K562 (cell line): ENCODE measurements around the gene COX6B1. TPM values are rescaled to one million over a fixed set of nuclear protein-coding genes. Genes with fewer than 3 reads are reported as not detected.

ENCODE experiments used
- ATF7 ChIP-seq: fragments of 450-650 bp; IDR thresholded peaks from 2 replicates; pipeline ENCODE4 v1.7.1; 2014; ENCODE audit warnings: mild to moderate bottlenecking, moderate library complexity
- CBX1 ChIP-seq: sonication (generic); IDR thresholded peaks from 2 replicates; pipeline ENCODE4 v1.6.1; 2016; ENCODE audit warnings: antibody characterized with exemption, low read depth, mild to moderate bottlenecking
- CREB1 ChIP-seq, 2 experiments: sonication (generic) in 1 of 2; formaldehyde crosslinking in 1 of 2; IDR thresholded peaks; 2 replicates each; pipeline versions ENCODE4 v1.6.1 to v1.8.0; 2012 to 2022; ENCODE audit warnings: inconsistent platforms in 1 of 2, mild to moderate bottlenecking in 1 of 2, missing genetic modification reagents in 1 of 2, moderate library complexity in 1 of 2
- EGR1 ChIP-seq: fragments of 450-650 bp; conservative IDR thresholded peaks from 2 replicates; pipeline ENCODE4 v1.6.1; 2017; ENCODE audit warnings: mild to moderate bottlenecking
- ETV1 ChIP-seq: fragments of 450-650 bp; conservative IDR thresholded peaks from 2 replicates; pipeline ENCODE4 v1.6.1; 2016; ENCODE audit warnings: missing genetic modification characterization, control low read depth, low read depth, missing compliant biosample characterization
- FUS ChIP-seq: fragments of 200-400 bp; formaldehyde crosslinking; optimal IDR thresholded peaks from 2 replicates; pipeline ENCODE3; 2017; ENCODE audit warnings: low read depth, low read length
- GABPB1 ChIP-seq: sonication (generic); formaldehyde crosslinking; IDR thresholded peaks from 2 replicates; pipeline ENCODE4 v1.8.0; 2022; ENCODE audit warnings: mild to moderate bottlenecking, missing genetic modification reagents
- JUND ChIP-seq, 2 experiments: IDR thresholded peaks; 2 replicates in 1 of 2; 3 replicates in 1 of 2; pipeline ENCODE4 v1.6.1; 2011; ENCODE audit warnings: borderline replicate concordance in 2 of 2, low read depth in 2 of 2, low read length in 2 of 2, improper control_type of control experiment in 1 of 2, missing biosample characterization in 1 of 2, missing genetic modification characterization in 1 of 2, missing genetic modification reagents in 1 of 2
- MAFF ChIP-seq: IDR thresholded peaks from 2 replicates; pipeline ENCODE4 v1.6.1; 2012; ENCODE audit warnings: low read length, improper control_type of control experiment
- NFRKB ChIP-seq: fragments of 450-650 bp; IDR thresholded peaks from 2 replicates; pipeline ENCODE4 v1.6.1; 2016; ENCODE audit warnings: low read depth
- PCBP1 ChIP-seq: fragments of 200-400 bp; formaldehyde crosslinking; IDR thresholded peaks from 2 replicates; pipeline ENCODE4 v1.6.1; 2018; ENCODE audit warnings: mild to moderate bottlenecking, low read depth, low read length; ENCODE audit not compliant: poor library complexity, severe bottlenecking
- PHF20 ChIP-seq: fragments of 450-650 bp; IDR thresholded peaks from 2 replicates; pipeline ENCODE4 v1.6.1; 2018; ENCODE audit not compliant: partially characterized antibody
- PHF21A ChIP-seq: fragments of 450-650 bp; IDR thresholded peaks from 2 replicates; pipeline ENCODE4 v1.6.1; 2017; ENCODE audit warnings: low read depth, borderline replicate concordance
- RCOR1 ChIP-seq, 2 experiments: IDR thresholded peaks; 2 replicates each; pipeline ENCODE4 v1.6.1; 2012; ENCODE audit warnings: low read depth in 2 of 2, low read length in 2 of 2, borderline replicate concordance in 1 of 2, improper control_type of control experiment in 1 of 2
- SMAD3 ChIP-seq: fragments of 450-650 bp; formaldehyde crosslinking; conservative IDR thresholded peaks from 2 replicates; pipeline ENCODE4 v1.4.0; 2020; ENCODE audit warnings: mild to moderate bottlenecking
- SMARCA4 ChIP-seq: fragments of 450-650 bp; IDR thresholded peaks from 2 replicates; pipeline ENCODE4 v1.6.1; 2016
- USF1 ChIP-seq: sonication (generic); formaldehyde crosslinking; IDR thresholded peaks from 2 replicates; pipeline ENCODE4 v1.9.0; 2022; ENCODE audit warnings: mild to moderate bottlenecking, missing genetic modification reagents
- XRCC5 ChIP-seq: fragments of 200-400 bp; formaldehyde crosslinking; IDR thresholded peaks from 2 replicates; pipeline ENCODE4 v1.6.1; 2017; ENCODE audit warnings: low read depth, mild to moderate bottlenecking, low read length
- ZNF507 ChIP-seq: conservative IDR thresholded peaks from 2 replicates; pipeline ENCODE4 v1.6.1; 2017; ENCODE audit warnings: missing genetic modification characterization, missing compliant biosample characterization
- polyA plus RNA-seq, 8 experiments: library from polyadenylated mRNA; depleted of rRNA in 4 of 8; stranded (reverse) in 5 of 8; unstranded in 3 of 8; fragments of >200 nt; fragmentation: Nextera tagmentation in 2 of 8; fragmentation: Illumina TruSeq in 1 of 8; extraction: Ambion mirVana in 2 of 8; extraction: Trizol in 1 of 8; gene quantifications; 2 replicates each; pipeline versions ENCODE4 v1.2.1 to v1.2.3, GENCODE V29; 2011 to 2014; ENCODE audit warnings: inconsistent platforms in 1 of 8, missing spikeins in 1 of 8
- total RNA-seq, 7 experiments: library from RNA; depleted of rRNA in 6 of 7; stranded (reverse); fragments of >200 nt in 6 of 7; fragmentation: Illumina TruSeq in 2 of 7; extraction: Trizol in 2 of 7; gene quantifications; 2 replicates each; pipeline versions ENCODE4 v1.2.1 to v1.2.3, GENCODE V29; 2011 to 2021; ENCODE audit warnings: low replicate concordance in 1 of 7
- TF ChIP-seq, protein P1 (sequence below): fragments of 450-650 bp; IDR thresholded peaks from 2 replicates; pipeline ENCODE4 v1.6.1; 2016; ENCODE audit warnings: missing biosample characterization, missing genetic modification characterization
- TF ChIP-seq, protein P2 (sequence below): fragments of 450-650 bp; formaldehyde crosslinking; IDR thresholded peaks from 2 replicates; pipeline ENCODE4 v1.4.0; 2022; ENCODE audit warnings: missing genetic modification characterization
- TF ChIP-seq, protein P3 (sequence below): fragments of 200-800 bp; sonication (Bioruptor generic); IDR thresholded peaks from 2 replicates; pipeline ENCODE4 v1.6.1; 2017; ENCODE audit warnings: missing genetic modification characterization, missing compliant biosample characterization

The COX6B1 gene
- total and polyA plus RNA-seq, 9 of the 15 experiments (the other 6 are each of a cell fraction or from before 2014, with no cell fraction given), result 777 to 2,393 (median 1,219) TPM

- TF ChIP-seq ETV1 (tag) (peak; percentile 77), SMAD3 (CRISPR knock-in tag) (no peak), XRCC5 (no peak), SMARCA4 (peak; percentile 57), USF1 (peak; percentile 29; the same call in 1 of the 2 replicates), PHF21A (peak; percentile 62; the same call in 1 of the 2 replicates), RCOR1 (IDR thresholded peaks at IDR 0.05; ENCODE audit: borderline replicate concordance in 1 of 2, low read depth in 2 of 2, low read length in 2 of 2) (peak in 1 of 2 experiments; percentile 5; a peak in 1 of 4 replicates), PCBP1 (no peak), CBX1 (0 out of 2 replicates have a peak, but pooled peaks have one; percentile 31), FUS (no peak), GABPB1 (CRISPR knock-in tag) (0 out of 2 replicates have a peak, but pooled peaks have one; percentile 41), ATF7 (peak; percentile 79; the same call in 1 of the 2 replicates), NFRKB (0 out of 2 replicates have a peak, but pooled peaks have one; percentile 25), PHF20 (no peak), EGR1 (peak; percentile 99), JUND (IDR thresholded peaks at IDR 0.05; ENCODE audit: borderline replicate concordance, low read depth, low read length) (peak; percentile 75), JUND (tag; IDR thresholded peaks at IDR 0.05; ENCODE audit: borderline replicate concordance, low read depth, low read length) (peak; percentile 57; the same call in 1 of the 3 replicates), MAFF (no peak), ZNF507 (tag) (no peak), CREB1 (IDR thresholded peaks at IDR 0.05) (peak; percentile 91), CREB1 (CRISPR knock-in tag; IDR thresholded peaks at IDR 0.05) (peak; percentile 85)
- TF ChIP-seq, protein P1, sequence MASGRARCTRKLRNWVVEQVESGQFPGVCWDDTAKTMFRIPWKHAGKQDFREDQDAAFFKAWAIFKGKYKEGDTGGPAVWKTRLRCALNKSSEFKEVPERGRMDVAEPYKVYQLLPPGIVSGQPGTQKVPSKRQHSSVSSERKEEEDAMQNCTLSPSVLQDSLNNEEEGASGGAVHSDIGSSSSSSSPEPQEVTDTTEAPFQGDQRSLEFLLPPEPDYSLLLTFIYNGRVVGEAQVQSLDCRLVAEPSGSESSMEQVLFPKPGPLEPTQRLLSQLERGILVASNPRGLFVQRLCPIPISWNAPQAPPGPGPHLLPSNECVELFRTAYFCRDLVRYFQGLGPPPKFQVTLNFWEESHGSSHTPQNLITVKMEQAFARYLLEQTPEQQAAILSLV (tag), result no peak
- TF ChIP-seq, protein P2, sequence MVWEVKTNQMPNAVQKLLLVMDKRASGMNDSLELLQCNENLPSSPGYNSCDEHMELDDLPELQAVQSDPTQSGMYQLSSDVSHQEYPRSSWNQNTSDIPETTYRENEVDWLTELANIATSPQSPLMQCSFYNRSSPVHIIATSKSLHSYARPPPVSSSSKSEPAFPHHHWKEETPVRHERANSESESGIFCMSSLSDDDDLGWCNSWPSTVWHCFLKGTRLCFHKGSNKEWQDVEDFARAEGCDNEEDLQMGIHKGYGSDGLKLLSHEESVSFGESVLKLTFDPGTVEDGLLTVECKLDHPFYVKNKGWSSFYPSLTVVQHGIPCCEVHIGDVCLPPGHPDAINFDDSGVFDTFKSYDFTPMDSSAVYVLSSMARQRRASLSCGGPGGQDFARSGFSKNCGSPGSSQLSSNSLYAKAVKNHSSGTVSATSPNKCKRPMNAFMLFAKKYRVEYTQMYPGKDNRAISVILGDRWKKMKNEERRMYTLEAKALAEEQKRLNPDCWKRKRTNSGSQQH (CRISPR knock-in tag), result no peak
- TF ChIP-seq, protein P3, sequence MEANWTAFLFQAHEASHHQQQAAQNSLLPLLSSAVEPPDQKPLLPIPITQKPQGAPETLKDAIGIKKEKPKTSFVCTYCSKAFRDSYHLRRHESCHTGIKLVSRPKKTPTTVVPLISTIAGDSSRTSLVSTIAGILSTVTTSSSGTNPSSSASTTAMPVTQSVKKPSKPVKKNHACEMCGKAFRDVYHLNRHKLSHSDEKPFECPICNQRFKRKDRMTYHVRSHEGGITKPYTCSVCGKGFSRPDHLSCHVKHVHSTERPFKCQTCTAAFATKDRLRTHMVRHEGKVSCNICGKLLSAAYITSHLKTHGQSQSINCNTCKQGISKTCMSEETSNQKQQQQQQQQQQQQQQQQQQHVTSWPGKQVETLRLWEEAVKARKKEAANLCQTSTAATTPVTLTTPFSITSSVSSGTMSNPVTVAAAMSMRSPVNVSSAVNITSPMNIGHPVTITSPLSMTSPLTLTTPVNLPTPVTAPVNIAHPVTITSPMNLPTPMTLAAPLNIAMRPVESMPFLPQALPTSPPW (CRISPR knock-in tag), result peak; percentile 85
Observed at GRCh38 chr19:35641515-35642151, 6.5 kb upstream of the COX6B1 start, which contains the start of gene ETV2 (continued).
